ENCODE results near the gene AAGAB.

The AAGAB gene

DNA sequence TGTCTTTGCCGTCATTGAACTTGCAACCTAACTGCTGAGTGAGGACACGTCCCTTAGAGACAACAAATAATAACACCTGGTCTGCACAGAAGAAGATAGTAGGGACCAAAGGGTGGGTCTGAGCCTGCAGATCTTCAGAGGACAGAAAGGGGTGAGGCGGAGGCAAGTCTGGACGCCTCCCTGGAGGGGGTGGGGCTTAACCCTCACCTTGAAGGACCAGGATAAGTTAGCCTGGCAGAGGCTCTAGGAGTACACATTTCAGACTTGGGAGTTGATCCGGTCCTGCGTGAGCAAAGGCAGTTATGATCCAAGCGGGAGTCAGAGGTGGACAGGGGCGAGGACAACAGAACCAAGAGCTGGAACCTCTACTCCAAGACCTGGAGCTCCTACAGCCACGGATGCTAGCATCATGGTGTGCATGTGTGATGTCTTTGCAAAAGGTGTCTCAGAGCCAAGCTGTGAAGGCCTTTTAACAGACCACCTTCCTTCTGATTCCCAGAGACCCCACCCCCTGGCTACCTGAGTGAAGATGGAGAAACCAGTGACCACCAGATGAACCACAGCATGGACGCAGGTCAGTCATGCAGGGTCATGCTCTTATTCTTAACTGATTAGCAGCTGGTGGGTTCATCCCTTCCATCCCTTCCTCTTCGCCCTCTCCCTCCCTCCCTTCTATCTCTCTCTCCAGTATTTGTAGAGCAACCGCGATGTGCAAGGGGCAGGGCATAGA lies 88.0 kb downstream of the AAGAB start:
- Histone ChIP-seq H3K27me3 (replicated peaks; ENCODE audit: control insufficient read depth, insufficient read depth, low read length) (no peaks in the 10 kb centered on the region), H3K4me3 (replicated peaks; ENCODE audit: low read depth, low read length) (no peak overlapping the region), H3K36me3 (ENCODE audit: control insufficient read depth, insufficient read depth, low read length) (peaks cover 22% of the 10 kb centered on the region)
- TF ChIP-seq, protein P1, sequence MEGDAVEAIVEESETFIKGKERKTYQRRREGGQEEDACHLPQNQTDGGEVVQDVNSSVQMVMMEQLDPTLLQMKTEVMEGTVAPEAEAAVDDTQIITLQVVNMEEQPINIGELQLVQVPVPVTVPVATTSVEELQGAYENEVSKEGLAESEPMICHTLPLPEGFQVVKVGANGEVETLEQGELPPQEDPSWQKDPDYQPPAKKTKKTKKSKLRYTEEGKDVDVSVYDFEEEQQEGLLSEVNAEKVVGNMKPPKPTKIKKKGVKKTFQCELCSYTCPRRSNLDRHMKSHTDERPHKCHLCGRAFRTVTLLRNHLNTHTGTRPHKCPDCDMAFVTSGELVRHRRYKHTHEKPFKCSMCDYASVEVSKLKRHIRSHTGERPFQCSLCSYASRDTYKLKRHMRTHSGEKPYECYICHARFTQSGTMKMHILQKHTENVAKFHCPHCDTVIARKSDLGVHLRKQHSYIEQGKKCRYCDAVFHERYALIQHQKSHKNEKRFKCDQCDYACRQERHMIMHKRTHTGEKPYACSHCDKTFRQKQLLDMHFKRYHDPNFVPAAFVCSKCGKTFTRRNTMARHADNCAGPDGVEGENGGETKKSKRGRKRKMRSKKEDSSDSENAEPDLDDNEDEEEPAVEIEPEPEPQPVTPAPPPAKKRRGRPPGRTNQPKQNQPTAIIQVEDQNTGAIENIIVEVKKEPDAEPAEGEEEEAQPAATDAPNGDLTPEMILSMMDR (IDR thresholded peaks at IDR 0.05; ENCODE audit: insufficient read depth, low read length, poor library complexity, severe bottlenecking): no peak
- no peak for DNase-seq (ENCODE audit: extremely low read depth, insufficient read length)

DNA sequence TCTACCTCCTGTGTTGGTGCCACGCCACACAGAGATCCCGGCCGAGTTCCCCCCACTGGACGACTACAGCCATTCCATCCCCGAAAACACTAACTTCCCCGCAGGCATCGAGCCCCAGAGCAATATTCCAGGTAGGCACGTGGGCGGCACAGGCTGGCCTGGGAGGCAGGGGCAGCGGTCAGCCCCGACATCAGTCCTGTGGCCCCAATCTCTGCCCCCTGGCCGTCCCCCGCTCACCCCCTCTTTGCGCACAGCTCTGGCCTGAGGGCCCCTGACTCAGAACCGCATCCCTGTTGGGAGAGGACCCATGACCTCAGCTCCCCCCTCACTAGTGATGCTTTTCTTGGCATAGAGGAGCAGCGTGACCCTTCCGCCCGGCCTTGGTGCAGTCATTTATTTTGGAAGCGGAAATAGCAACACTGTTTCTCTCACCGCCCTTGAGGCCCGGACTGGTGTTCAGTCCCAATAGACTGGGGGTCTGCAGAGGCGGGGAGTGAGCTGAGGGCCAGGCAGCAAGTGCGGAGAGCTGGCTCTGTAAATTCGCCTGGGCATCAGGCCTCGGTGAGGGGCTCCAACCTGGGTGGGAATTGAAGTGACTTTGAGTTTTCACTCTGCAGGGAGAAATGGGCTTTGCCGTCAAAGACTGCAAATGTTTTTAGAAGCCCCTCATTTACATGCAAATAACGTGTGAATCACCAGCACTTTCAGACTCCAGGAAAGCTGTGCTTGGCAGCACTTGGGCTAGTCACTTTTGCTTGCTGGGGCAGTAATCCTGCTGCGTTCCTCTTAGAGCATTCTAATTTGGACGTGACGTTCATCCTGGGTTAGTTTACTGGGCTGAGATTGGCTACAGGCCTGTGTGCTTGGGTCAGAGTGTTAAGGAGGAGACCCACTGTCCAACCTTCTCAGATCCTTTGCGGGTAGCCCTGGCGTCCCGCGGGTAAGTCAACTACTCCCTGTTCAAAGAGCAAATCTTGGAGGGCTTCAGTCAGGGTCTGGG lies 88.9 kb downstream of the AAGAB start:
- H3K36me3 ChIP-seq (ENCODE audit: control insufficient read depth, insufficient read depth, low read length): peaks cover 22% of the 10 kb centered on the region

DNA sequence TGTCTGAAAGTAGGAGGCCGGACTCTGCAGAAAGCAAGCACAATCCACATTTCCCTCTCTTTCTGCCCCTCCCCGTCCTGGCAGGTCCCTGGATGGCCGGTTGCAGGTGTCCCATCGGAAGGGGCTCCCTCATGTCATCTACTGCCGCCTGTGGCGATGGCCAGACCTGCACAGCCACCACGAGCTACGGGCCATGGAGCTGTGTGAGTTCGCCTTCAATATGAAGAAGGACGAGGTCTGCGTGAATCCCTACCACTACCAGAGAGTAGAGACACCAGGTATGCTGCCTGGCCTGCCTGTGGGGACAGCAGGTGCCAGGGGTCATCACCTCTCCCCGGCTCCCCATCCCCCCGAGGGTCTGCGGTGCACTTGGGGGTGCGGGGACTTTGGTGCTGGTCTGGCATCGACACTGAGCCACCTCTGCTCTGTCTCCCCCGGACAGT lies 89.6 kb downstream of the AAGAB start:
- Histone ChIP-seq H3K36me3 (ENCODE audit: control insufficient read depth, insufficient read depth, low read length) (peaks cover 22% of the 10 kb centered on the region), H3K27me3 (replicated peaks; ENCODE audit: control insufficient read depth, insufficient read depth, low read length) (no peaks in the 10 kb centered on the region), H3K4me3 (replicated peaks; ENCODE audit: low read depth, low read length) (no peak overlapping the region)
- no peak for DNase-seq (ENCODE audit: extremely low read depth, insufficient read length)
- TF ChIP-seq, protein P1 (IDR thresholded peaks at IDR 0.05; ENCODE audit: insufficient read depth, low read length, poor library complexity, severe bottlenecking): no peak

More for the DNA sequence above, 88.9 kb downstream of the AAGAB start:
- H3K27me3 ChIP-seq (replicated peaks; ENCODE audit: control insufficient read depth, insufficient read depth, low read length): no peaks in the 10 kb centered on the region
- no peak for DNase-seq (ENCODE audit: extremely low read depth, insufficient read length)
- H3K4me3 ChIP-seq (replicated peaks; ENCODE audit: low read depth, low read length): no peak overlapping the region
- TF ChIP-seq, protein P1 (IDR thresholded peaks at IDR 0.05; ENCODE audit: insufficient read depth, low read length, poor library complexity, severe bottlenecking): no peak

DNA sequence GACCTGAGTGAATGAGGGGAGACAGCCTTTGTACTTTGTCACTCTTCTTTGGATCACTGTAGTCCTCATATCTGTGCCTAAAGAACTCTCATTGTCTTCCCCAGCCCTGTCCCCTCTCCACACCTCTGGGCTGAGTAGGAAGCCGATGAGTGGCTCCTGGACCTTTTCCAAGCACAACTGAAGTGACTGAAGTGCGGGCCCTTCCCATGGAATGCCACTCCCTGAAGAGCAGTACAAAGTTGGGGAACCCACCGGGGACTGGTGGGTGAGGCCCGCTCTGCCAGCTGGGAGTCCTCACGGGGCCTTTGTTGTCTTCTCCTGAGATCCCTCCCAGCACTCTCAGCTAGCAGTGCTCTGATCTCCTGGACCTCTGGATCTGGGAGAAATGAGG lies 90.1 kb downstream of the AAGAB start:
- TF ChIP-seq, protein P1 (IDR thresholded peaks at IDR 0.05; ENCODE audit: insufficient read depth, low read length, poor library complexity, severe bottlenecking): no peak
- no peak overlapping the region for H3K4me3 ChIP-seq (replicated peaks; ENCODE audit: low read depth, low read length)
- no peak for DNase-seq (ENCODE audit: extremely low read depth, insufficient read length)

DNA sequence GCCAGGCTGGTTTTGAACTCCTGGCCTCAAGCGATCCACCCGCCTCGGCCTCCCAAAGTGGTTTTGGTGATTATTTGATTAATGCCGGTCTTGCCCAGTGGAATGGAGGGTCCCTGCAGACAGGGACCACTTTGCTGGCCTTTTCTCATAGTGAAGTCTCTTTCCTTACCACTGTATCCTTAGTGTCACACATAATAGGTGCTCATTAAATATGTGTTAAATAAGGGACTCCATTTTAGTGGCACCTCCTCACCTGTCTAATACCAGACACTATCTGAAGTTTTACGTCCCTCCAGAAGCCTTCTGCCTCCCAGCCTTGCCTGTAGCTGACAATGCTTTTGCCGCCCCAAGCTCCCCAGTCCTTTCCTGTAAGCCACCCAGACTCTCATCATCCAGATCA lies 91.3 kb downstream of the AAGAB start:
- DNase-seq (ENCODE audit: extremely low read depth, insufficient read length): no peak
- H3K4me3 ChIP-seq (replicated peaks; ENCODE audit: low read depth, low read length): no peak overlapping the region
- TF ChIP-seq, protein P1 (IDR thresholded peaks at IDR 0.05; ENCODE audit: insufficient read depth, low read length, poor library complexity, severe bottlenecking): no peak
- H3K36me3 ChIP-seq (ENCODE audit: control insufficient read depth, insufficient read depth, low read length): peaks cover 19% of the 10 kb centered on the region
- H3K27me3 ChIP-seq (replicated peaks; ENCODE audit: control insufficient read depth, insufficient read depth, low read length): no peaks in the 10 kb centered on the region

More for the DNA sequence above, 90.1 kb downstream of the AAGAB start:
- H3K36me3 ChIP-seq (ENCODE audit: control insufficient read depth, insufficient read depth, low read length): peaks cover 22% of the 10 kb centered on the region
- no peaks in the 10 kb centered on the region for H3K27me3 ChIP-seq (replicated peaks; ENCODE audit: control insufficient read depth, insufficient read depth, low read length)
